PFSK-1 (cell line): ENCODE results near the gene PFDN6.

Experiments used
- POLR2AphosphoS5 ChIP-seq: IDR thresholded peaks from 2 replicates; pipeline ENCODE4 v1.6.1; 2012; ENCODE audit warnings: low read depth, mild to moderate bottlenecking, control low read depth, low read length, moderate library complexity
- SIN3A ChIP-seq: IDR thresholded peaks from 2 replicates; pipeline ENCODE4 v1.6.1; 2012; ENCODE audit warnings: mild to moderate bottlenecking, low read length, moderate library complexity, borderline replicate concordance; ENCODE audit not compliant: insufficient read depth
- TAF1 ChIP-seq: IDR thresholded peaks from 2 replicates; pipeline ENCODE4 v1.6.1; 2012; ENCODE audit warnings: low read length, control low read depth, borderline replicate concordance; ENCODE audit not compliant: insufficient read depth
- TF ChIP-seq, protein P1 (sequence below), 2 experiments: IDR thresholded peaks; 2 replicates each; pipeline versions ENCODE4 v1.6.1 to v1.8.0; 2011 to 2012; ENCODE audit warnings: low read depth in 2 of 2, low read length in 2 of 2, control low read depth in 1 of 2, inconsistent platforms in 1 of 2, mild to moderate bottlenecking in 1 of 2, moderate library complexity in 1 of 2; ENCODE audit not compliant: insufficient read depth in 1 of 2

DNA sequence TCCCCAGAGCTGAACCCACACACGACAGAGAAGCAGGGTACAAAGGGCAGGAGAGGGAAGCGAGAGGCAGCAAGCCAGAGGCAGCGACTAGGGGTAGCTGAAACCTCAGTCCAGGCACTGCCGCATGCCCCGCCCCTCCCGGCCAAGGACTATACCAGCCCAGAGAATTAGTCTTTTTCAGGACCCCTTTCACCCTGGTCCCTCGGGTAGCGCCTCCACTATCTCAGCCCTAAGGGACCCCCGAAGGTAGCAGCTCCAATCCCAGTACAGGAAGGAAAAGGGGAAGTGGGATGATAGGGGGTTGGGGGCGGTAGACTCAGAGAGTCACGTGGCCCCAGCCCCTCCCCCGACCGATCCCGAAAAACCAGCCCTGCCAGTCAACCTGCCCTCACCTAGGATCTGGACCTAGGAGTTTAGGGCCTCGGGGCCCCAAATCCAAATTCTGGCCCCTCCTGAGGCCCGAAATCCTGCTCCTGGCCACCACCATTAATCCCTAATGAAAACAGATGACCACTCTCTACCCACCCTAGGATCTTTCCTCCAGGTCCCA, 8.1 kb downstream of the PFDN6 start:
- TF ChIP-seq SIN3A (no peak), POLR2AphosphoS5 (no peak), TAF1 (no peak)
- TF ChIP-seq, protein P1, sequence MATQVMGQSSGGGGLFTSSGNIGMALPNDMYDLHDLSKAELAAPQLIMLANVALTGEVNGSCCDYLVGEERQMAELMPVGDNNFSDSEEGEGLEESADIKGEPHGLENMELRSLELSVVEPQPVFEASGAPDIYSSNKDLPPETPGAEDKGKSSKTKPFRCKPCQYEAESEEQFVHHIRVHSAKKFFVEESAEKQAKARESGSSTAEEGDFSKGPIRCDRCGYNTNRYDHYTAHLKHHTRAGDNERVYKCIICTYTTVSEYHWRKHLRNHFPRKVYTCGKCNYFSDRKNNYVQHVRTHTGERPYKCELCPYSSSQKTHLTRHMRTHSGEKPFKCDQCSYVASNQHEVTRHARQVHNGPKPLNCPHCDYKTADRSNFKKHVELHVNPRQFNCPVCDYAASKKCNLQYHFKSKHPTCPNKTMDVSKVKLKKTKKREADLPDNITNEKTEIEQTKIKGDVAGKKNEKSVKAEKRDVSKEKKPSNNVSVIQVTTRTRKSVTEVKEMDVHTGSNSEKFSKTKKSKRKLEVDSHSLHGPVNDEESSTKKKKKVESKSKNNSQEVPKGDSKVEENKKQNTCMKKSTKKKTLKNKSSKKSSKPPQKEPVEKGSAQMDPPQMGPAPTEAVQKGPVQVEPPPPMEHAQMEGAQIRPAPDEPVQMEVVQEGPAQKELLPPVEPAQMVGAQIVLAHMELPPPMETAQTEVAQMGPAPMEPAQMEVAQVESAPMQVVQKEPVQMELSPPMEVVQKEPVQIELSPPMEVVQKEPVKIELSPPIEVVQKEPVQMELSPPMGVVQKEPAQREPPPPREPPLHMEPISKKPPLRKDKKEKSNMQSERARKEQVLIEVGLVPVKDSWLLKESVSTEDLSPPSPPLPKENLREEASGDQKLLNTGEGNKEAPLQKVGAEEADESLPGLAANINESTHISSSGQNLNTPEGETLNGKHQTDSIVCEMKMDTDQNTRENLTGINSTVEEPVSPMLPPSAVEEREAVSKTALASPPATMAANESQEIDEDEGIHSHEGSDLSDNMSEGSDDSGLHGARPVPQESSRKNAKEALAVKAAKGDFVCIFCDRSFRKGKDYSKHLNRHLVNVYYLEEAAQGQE (IDR thresholded peaks at IDR 0.05; ENCODE audit: insufficient read depth in 1 of 2, low read depth in 2 of 2, low read length in 2 of 2) = no peak
